Measurements from ENCODE around the gene ADAM12.
"Not testable (repeated sequence)": the region's sequence is repeated elsewhere in the genome, so short reads cannot be mapped to it uniquely, and the experiment has no call there.

ADAM12 gene

DNA sequence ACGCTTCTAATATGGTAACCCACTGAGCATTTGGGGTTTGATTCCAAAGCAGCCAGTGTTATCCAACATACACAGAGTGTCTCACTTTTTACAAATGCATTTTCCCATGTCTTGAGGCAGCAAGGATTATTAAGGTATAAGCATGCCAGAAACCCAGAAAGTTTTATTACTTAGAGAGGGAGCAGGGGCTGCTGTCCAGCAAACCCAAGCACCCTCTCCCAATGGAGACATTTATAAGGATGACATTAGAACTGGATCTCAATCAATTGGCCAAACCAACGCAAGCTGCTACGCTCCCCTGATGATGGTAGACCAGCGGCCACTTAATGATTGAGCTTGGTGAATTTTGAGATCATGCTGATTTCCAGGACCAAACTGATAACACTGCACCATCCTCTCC lies 315.7 kb downstream of the ADAM12 start:
- DNase-seq, result no peak

DNA sequence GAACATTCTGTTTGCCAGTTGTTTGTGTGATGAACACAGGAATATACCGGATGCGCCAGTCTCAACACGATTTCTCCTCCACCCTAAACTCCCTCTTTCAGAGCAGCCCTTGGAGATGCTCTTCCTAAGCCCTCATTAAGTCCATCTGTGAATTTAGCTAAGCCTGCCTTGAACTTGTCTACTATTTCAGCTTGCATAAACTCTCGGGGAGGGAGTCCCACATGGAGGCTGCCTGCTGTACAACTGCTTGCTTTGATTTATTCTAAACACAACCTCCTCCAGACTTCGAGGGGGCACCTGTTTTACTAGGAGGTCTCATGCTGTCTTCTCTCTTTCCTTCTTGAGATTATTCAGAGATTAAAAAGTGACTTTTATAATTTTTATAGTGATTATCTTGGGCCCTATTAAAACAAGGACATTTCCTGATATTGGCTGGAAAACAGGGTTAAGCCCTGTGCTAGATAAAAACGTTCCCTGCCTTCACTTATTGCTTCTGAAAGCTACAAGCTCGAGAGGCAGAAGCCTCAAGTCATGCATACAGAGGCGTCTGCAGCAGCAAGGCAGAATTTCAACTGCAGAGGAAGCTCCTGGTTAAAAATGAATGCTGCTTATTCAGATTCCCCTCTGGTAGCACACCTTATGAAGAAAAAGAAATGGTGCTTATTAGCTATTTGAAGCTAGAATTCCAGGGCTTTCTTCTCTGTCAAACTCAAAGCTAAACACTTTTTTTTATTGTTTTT lies 317.6 kb downstream of the ADAM12 start:
- no peak for DNase-seq

DNA sequence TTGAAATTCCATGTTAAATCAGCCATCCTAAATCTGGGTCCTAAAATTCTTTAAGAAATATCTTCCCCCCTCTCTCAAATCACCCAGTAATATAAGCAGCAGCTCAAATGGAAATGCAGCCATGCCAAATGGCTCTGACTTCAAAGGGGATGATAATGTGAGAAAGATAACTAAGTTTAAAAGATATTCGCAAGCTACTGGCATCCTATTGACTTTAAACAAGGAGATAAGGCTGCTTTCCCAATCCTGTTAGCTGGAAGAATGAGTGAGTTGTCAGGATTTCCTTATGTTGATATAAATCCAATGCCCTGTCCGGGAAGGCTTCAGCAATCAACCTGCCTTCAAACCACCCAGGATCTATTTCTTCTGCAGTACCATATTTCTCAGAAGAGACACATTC lies 320.0 kb downstream of the ADAM12 start:
- no peak for DNase-seq

DNA sequence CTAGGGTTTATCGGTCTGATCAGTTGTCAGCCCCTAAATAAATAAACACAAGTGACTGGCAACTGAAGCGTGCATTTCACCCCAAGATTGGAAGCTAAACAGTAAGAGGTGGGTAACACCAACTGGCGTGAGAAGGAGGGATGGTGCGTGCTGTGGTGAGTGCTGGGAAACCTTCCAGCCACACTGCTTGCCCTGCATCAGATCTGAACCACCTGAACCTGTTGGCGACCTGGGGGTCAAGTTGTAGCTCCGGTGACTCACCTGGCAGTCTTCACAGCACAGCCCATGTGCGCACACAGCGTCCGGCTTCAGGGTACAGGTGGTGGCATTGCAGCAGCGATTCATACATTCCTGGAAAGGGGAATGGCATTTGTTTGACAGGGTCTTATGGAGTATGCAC lies 321.8 kb downstream of the ADAM12 start:
- DNase-seq, result no peak

DNA sequence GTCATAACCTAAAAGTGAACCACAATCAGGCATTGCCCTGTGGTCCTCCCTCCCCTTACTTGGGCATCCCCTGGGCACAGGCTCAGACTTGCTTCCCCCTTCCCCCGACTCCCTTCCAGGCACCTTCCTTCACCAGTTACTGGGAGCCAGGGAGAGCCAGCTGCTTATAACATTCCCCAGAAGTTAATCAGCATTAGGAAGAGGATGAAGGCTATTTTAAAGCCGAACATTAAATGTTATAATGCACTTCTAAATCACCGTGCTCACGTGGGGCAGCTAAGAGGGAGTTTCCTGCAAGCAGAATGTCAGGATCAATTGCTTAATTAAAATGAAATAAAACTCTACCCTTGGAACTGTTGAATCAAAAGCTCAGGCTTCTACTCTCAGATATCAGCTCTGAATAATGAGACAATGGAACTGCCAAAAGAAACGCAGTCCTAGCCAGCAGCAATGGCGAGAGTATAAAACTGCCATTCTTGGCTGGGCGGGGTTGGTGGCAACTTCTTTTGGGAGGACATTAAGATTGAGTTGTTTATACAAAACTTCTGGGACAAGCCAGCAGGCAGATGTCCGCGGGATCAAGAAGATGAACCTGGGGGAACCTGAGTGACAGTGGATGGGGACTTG lies 322.4 kb downstream of the ADAM12 start:
- no peak for DNase-seq

DNA sequence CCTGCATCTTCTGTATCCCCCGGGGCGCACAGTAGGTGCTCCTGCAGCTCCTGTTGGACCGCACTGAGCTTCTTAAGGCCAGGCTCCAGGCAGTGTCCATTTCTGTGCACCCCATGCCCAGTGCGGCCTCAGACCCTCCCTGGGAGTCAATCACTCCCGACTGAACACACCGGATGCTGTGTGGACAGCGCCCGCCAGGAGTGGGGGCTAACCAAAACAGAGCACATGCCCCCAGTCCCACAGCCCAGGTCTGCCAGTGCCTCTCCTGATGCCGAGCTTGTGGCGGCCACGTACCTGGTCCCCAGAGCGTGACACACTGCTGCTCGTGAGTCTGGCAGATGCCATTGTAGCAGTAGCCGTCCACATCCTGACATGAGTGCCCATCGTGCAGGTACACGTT lies 323.8 kb downstream of the ADAM12 start:
- DNase-seq, result no peak

DNA sequence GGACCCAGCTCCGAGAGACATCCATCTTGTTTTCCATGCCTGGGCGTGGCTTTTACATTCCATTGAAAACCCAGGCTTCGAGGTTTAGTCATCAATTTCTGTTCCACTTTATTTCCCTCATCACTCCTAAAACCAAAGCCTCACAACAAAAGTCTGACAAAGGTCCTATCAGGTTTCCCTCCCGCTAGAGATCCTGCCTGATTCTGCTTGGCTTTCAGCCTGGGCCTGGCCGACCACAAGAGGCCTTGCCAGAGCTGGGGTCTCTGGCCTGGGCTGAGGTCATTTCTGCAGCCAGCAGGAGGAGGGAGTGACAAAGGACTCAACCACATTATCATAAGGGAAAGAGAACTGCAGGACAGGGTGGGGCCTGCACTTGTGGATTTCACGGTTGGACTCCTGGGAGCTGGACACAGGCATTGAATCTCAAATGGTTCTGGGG lies 324.9 kb downstream of the ADAM12 start:
- DNase-seq, result no peak

DNA sequence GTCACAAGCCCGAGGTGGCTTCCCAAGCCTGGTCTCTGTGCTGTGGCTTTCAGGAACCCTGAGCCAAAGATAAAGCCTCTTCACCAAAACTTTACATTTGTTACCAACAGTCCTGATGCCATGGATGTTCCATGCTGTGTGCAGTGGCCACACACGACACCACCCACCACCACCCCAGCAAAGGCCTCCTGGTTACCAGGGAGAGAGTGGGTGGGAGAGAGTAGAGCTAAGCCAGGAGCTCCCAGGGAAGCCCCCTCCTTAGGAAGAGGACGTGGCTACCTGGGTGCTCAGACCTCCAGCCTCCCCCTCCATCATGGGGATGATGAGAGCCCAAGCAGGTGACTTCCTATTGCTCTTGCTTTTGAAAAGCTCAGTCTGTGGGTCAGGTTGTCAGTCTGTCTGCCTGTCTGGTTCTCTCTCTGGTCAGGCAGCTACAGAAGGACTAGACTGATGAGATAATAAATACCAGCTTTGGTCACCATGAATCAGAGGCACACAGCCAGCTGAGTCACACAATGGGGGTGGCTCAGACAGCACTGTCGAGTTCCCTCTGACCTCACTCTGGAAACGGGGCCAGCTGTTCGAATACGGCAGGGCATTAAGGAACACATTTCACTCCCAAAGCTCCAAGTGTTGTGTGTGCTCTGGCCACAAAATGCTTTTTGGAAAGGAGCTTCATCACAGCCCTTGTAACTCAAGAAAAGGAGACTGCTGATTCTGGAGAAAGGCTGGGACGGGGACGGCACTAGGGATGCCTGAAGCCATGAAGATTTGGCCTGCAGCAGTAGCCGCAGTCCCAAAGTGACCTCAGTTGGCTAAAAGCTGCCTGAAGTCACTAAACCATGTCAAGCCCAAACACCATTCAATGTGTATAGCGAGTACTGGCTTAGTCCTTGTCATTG lies 325.9 kb downstream of the ADAM12 start:
- DNase-seq, result no peak

DNA sequence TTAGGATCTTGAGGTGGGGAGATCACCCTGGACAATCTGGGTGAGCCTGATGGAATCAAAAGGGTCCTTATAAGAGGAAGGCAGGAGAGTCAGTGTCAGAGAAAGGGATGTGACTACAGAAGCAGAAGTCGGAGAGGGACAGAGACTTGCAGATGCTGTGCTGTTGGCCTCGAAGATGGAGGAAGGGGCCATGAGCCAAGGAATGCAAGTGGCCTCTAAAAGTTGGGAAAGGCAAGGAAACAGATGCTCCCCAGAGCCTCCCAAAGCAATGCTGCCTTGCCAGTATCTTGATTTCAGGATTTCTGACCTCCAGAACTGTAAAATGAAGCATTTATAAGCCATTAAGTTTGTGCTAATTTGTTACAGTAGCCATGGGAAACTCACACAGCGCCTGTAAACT lies 326.8 kb downstream of the ADAM12 start:
- DNase-seq, result no peak

DNA sequence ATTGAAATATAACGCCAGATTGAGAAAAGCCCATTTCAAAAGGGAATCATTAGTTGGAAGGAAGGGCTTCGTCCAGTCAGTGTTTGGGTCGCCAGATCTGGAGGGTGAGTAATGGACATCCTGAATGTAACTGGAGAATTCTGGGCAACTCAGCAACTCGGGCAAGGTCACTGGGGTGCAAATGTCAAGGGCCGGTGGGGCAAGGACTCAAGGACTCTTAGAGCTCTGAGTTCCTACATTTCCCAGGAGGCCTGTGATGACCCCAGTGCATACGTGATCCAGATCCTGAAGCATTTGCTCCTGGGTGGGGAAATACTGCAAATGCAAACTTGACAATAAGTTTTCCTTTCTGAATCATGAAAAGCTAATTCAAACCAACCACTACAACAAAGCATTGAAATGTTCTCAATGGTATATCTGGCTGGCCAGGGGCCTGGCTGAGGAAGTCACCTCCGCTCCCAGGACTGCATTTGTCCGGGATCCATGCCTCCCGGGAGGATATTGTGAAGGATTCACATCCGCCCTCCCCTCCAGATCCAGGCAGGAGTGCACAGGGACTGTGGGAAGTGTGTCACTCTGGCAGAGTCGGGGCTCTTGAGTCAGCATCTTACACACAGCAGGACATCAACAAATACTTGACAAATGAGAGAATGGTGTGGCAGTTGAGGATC lies 327.9 kb downstream of the ADAM12 start:
- DNase-seq, result no peak

DNA sequence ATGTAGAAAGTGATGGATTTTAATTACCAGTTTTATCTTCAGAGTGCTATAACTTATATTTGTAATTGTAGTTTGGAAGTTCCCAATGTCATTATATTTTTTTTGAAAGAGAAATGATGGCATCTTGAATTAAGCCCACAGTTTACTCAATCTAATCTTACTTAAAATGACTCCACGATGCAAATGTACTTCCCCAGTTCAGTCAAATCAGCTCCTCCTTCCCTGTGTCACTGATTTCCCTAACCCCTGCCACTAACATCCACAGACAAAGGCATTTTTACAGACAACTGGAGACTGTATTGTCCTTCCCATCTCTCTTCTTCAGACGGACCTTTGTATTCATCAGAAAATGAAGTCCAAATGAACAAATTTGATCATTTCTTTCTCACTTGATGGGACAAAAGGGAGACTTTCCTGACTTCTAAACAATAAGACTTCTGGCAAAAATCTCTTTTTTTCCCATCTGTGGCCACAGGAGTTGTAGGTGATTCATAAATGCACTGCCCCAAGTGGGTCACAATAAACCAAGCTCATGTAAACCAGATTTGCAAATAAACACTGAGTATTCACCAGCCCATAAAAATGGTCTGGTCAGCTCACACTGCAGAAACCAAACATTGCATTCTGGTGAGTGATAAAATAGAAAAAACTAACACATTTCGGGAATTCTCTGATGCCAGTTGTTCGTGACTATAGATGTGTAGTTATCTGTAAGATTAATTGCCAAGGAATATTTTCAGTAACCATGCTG lies 329.0 kb downstream of the ADAM12 start:
- DNase-seq, result no peak

DNA sequence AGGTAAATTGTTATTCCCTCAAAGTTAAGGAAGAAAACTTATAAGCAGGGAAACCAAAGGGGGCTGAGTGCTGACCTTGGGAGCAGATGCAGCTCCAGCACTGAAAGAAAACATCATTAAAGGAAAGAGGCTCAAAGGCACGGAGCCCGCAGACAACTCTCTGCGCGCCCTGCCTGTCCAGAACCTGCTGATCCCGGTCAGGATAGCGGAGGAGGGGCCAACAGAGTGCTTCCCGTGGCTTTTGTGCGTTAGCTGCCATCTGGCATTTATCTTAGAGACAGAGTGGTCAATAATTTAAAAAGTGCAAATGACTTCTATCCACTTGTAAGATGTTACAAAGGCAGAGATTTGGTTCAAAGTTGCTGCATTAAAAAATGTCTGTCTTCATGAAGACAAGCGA lies 329.8 kb downstream of the ADAM12 start:
- no peak for DNase-seq

DNA sequence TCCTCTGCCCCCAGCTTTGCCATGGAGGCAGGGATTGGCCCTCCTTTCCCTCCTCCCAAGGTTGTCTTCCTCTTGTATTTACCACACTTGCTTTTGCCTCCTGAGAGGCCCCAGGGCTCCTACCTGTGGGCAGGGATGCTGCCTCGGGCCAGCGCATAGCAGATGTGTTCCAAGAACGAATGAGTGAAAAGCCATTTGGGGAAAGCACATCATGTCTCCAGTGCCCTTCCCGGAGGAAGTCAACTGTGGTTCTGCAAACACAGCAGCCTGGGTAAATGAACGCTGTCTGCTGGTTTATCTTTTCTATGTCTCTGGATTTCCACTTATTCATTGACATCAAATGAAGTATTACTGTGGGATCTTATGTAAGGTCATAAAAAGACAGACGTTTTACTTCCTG lies 330.2 kb downstream of the ADAM12 start:
- no peak for DNase-seq

DNA sequence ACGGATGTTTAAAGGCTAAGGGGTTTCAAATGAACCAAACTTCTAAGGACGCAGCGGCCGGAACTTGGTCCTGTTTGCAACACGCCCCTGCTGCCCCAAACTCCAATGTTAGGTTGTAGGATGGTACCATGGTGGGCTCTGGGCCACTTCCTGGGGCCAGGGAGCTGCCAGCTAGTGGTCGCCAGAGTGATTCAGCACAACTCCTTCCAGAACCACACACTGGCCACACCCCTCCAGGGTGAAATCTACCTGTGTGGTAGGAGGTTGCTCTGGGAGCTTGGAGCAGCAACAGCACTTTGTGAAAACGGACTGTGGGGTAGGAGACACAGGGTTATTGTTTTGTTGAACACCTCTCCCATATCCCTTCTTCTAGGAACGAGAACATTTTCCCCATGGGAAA lies 330.8 kb downstream of the ADAM12 start:
- DNase-seq, result no peak

DNA sequence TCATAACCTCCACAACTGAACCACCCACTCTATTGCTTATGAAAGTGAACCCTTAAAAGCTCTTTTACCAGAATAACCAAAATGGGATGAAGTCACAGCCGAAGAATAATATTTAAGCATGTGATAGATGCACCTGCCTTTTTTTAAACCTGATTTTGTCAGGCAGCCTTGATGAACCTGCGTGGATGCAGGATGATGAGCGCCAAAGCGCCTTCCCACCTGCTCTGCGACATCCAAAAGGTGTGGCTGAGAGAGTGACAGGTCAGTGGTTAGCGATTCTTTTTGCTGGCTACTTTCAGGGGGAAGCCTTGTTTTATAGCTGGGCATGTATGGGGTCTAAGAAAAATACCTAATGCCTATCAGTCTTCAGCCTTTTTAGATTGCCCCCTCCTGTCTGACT lies 334.1 kb downstream of the ADAM12 start:
- DNase-seq, result no peak

DNA sequence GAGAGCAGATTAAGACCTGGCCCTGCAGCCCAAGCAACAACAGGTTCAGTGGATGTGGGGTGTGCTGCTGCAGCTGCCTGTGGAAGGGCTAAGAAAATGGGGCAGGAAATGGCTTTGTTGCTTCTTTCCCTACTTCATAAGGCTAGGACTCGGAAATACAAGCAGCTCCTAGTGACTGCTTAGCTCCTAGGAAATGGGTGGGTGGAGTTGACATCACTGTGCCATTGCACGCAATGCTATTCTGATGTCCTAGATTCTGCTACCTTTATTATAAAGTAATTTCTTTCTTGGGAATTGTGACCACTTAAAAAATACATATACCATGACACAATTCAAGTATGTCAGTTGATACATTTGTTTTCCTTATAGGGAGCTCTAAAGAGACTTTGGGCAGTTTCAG lies 336.1 kb downstream of the ADAM12 start:
- no peak for DNase-seq

DNA sequence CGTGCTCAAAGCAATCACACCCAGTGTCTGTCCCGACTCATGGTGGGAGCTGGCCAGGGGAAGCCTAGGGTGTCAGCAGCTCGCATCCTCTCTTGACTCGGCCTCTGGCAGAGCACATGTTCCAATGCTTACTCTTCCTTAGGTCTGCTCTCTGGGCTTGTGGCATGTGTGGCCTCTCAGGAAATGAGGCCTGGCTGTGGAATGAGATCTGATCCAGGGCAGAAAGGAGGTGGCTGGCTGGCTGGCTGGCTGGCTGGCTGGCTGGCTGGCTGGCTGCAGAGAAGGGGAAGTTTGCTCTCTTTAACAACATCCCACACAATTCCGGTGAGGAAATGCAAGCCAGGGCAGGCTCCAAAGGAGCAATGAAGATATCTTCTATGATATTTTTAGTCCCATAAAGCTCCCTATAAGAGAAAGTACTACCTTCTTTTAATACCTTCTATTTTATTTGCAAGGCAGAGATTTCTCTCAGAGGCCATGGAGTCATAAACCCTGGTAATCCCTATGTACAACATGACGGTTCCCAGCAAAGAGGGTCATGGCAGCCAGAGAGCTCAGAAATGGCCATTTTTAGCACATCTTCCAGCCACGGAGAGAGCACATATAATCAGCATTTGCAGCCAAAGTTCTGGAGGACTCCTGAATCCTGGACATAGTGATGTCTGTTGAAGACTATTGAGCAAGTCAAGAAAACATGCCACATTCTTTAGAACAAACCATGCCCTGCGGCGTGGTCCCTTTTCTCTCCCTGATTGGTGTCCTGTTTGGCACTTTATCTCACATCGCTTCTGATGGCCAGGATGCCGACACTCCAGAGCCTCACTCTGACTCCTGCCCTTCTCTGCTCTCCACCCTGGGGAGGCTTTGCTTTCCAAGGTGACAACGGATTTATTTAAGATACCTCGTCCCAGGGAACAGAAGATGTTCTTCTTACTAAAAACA lies 338.2 kb downstream of the ADAM12 start:
- DNase-seq, result no peak

DNA sequence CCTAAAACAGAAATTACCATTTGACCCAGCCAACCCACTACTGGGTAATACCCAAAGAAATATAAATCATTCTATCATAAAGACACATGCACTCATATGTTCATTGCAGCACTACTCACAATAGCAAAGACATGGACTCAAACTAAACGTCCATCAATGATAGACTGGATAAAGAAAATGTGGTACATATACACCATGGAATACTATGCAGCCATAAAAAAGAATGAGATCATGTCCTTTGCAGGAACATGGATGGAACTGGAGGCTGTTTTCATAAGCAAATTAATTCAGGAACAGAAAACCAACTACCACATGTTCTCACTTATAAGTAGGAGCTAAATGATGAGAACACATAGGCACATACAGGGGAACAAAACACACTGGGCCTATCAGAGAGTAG lies 340.5 kb downstream of the ADAM12 start:
- not testable (repeated sequence) for DNase-seq

DNA sequence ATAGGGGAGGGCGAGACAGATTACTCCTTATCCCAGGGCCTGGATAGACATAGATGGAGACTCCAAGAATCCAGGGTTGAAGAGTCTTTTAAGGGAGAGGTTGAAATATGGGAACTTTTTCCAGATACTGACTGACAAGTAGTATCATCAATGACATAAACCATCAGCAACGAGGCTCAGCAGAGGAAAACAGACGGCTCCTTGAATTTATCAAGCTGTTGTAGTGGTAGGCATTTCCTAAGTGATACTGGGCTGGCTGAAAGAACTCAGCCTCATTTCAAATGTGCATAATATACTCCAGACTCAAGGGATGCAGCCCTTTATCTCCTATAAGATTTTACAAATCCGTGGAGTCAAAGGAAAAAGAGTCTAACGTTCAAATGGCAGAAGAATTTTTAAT lies 341.4 kb downstream of the ADAM12 start:
- DNase-seq, result no peak

DNA sequence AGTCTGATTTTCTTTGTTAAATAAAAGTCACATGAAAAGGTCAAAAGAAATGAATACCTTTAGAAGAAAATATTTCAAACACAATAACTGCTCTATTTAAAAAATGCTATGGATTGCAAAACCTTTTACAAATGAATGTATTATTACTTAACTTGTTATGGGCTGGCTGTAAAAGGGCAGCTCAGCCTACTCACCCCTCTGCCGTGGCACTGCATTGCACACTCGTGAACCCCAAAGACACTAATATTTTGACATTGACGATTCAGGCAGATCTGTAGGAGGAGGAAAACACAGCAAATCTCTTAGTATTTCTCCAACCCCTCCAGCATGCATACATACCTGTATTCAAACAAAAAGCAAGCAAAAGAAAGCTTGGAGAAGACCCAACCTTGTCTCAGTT lies 342.4 kb downstream of the ADAM12 start:
- no peak for DNase-seq

DNA sequence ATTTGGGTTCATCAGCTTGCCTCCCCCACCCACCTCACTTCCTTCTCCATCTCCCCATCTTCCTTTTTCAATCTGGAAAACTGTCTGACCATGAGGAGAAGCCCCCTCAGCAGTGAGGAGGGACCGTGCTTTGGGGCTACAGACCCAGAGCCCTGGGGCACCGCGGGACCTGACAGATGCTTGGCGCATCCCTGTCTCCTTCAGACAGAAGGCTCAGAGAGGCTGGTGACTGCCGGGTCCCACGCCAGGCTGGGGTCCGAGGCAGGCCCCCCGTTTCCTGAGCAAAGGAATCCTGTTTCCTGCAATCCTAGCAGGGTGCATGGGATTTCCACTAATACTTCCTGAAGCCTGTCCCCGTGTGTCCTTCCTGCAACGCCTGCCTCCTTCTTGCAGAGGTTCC lies 344.9 kb downstream of the ADAM12 start:
- DNase-seq, result no peak

All from NCI-H1436 treated with DMSO at 0.1 percent for 48 hours (cell line).